Neural cell (in vitro differentiated cells): ENCODE results near the gene GPC3.

Experiments used
- CTCF ChIP-seq: fragments of 450-650 bp; IDR thresholded peaks from 2 replicates; pipeline ENCODE4 v1.5.1; 2014; ENCODE audit warnings: antibody characterized with exemption, mild to moderate bottlenecking, moderate library complexity; ENCODE audit not compliant: poor library complexity, severe bottlenecking
- EP300 ChIP-seq: fragments of 450-650 bp; conservative IDR thresholded peaks from 2 replicates; pipeline ENCODE4 v1.6.1; 2014; ENCODE audit warnings: antibody characterized with exemption, mild to moderate bottlenecking, moderate library complexity; ENCODE audit not compliant: poor library complexity, severe bottlenecking
- EZH2 ChIP-seq: fragments of 200-600, 300-800 bp; shearing (Covaris generic), sonication (generic); IDR thresholded peaks from 2 replicates; pipeline ENCODE4 v1.6.1; 2014; ENCODE audit warnings: antibody characterized with exemption, low read length, borderline replicate concordance, mild to moderate bottlenecking; ENCODE audit not compliant: insufficient read depth, poor library complexity, severe bottlenecking
- MXI1 ChIP-seq: fragments of 450-650 bp; conservative IDR thresholded peaks from 2 replicates; pipeline ENCODE4 v1.6.1; 2014; ENCODE audit warnings: antibody characterized with exemption, mild to moderate bottlenecking; ENCODE audit not compliant: poor library complexity, severe bottlenecking
- POLR2AphosphoS5 ChIP-seq: IDR thresholded peaks from 2 replicates; pipeline ENCODE4 v1.6.1; 2012
- RAD21 ChIP-seq: fragments of 450-650 bp; conservative IDR thresholded peaks from 2 replicates; pipeline ENCODE4 v1.6.1; 2014; ENCODE audit warnings: antibody characterized with exemption, mild to moderate bottlenecking, moderate library complexity
- REST ChIP-seq: IDR thresholded peaks from 2 replicates; pipeline ENCODE4 v1.6.1; 2012; ENCODE audit warnings: borderline replicate concordance
- SMC3 ChIP-seq: fragments of 450-650 bp; conservative IDR thresholded peaks from 2 replicates; pipeline ENCODE4 v1.6.1; 2014; ENCODE audit warnings: antibody characterized with exemption, mild to moderate bottlenecking, moderate library complexity; ENCODE audit not compliant: poor library complexity
- TAF1 ChIP-seq: IDR thresholded peaks from 2 replicates; pipeline ENCODE4 v1.6.1; 2012; ENCODE audit warnings: low read depth

- no peak for TF ChIP-seq POLR2AphosphoS5
- no peak for TF ChIP-seq EP300
- no peak for TF ChIP-seq REST
- TF ChIP-seq CTCF = no peak
- no peak for TF ChIP-seq RAD21
- no peak for TF ChIP-seq TAF1
- no peak for TF ChIP-seq SMC3
- no peak for TF ChIP-seq EZH2
- no peak for TF ChIP-seq MXI1
These were observed 214.2 kb downstream of the GPC3 start for GRCh38 chrX:133771086-133771646.
